ENCODE measurements around the gene POMGNT1. TPM values are rescaled to one million over a fixed set of nuclear protein-coding genes. Genes with fewer than 3 reads are reported as not detected.
"Not testable (repeated sequence)": the region's sequence is repeated elsewhere in the genome, so short reads cannot be mapped to it uniquely, and the experiment has no call there.

The POMGNT1 gene
- polyA plus RNA-seq, 1 donor (not counting 4 experiments of a cell fraction or from before 2014, with no cell fraction given): 49.6 TPM

DNA sequence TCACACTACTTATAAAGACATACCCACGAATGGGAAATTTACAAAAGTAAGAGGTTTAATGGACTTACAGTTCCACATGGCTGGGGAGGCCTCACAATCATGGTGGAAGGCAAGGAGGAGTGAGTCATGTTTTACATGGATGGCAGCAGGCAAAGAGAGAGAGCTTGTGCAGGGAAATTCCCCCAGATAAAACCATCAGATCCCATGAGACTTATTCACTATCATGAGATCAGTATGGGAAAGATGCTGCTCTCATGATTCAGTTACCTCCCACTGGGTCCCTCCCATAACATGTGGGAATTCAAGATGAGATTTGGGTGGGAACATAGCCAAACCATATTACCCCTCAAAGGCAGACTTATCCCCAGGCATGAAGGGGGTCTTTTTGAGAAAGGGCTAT, 40.6 kb upstream of the POMGNT1 start:
- DNase-seq (ENCODE audit: low read depth, low spot score); H3K27ac ChIP-seq (ENCODE audit: control insufficient read depth, insufficient read depth, low read length); H3K36me3 ChIP-seq (ENCODE audit: control insufficient read depth in 2 of 2, extremely low read depth in 1 of 2, insufficient read depth in 2 of 2, low read length in 2 of 2); H3K4me2 ChIP-seq (ENCODE audit: control insufficient read depth, extremely low read depth, insufficient read depth, low read depth, low read length); H3K9me3 ChIP-seq (ENCODE audit: control insufficient read depth, low read depth, low read length); H3K79me2 ChIP-seq (ENCODE audit: control insufficient read depth, insufficient read depth, low read length); H4K20me1 ChIP-seq (ENCODE audit: control insufficient read depth, extremely low read depth, insufficient read depth, low read length); H3K4me3 ChIP-seq (ENCODE audit: control insufficient read depth in 2 of 3, extremely low read depth in 1 of 3, insufficient read depth in 2 of 3, low read depth in 1 of 3, low read length in 3 of 3); dilution Hi-C loops (cut with MboI; ENCODE audit: extremely low pct_ligation_motif_present, low sequenced_read_pairs); H3K9me1 ChIP-seq (ENCODE audit: control insufficient read depth, extremely low read depth, insufficient read depth, low read length); H3K4me1 ChIP-seq (ENCODE audit: control insufficient read depth, extremely low read depth, insufficient read depth, low read length); FAIRE-seq; H2AFZ ChIP-seq (ENCODE audit: control insufficient read depth, low read length); H3K9ac ChIP-seq (ENCODE audit: control insufficient read depth, extremely low read depth, insufficient read depth, low read length); H3K27me3 ChIP-seq (ENCODE audit: control insufficient read depth, extremely low read depth, insufficient read depth, low read length): not testable (repeated sequence)

DNA sequence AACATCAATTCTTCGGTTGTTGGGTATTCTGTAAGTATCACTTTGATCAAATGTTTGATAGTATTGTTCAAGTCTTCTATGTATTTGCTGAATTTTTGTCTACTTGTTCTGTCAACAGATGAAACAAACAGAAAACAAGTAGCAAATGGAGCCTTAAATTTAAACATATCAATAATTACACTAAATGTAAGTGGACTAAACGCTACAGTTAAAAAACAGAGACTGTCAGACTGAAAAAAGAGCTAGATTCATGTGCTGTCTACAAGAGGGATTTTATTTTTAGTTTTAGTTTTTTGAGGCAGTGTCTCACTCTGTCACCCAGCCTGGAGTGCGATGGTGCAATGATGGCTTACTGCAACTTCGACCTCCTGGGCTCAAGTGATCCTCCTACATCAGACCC, 38.6 kb upstream of the POMGNT1 start:
- FAIRE-seq: no peak

DNA sequence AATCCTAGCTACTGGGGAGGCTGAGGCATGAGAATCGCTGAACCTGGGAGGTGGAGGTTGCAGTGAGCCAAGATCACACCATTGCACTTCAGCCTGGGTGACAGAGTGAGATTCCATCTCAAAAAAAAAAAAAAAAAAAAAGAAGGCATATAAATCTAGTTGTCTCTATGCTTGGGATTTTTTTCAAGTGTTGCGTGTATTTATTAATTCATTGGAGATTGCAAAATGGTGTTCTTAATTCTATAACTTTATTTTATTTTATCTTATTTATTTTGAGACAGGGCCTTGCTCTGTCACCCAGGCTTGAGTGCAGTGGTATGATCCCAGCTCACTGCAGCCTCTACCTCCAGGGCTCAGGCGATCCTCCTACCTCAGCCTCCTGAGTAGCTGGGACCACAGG, 33.0 kb upstream of the POMGNT1 start:
- H3K9me3 ChIP-seq (ENCODE audit: control insufficient read depth, low read depth, low read length); H4K20me1 ChIP-seq (ENCODE audit: control insufficient read depth, extremely low read depth, insufficient read depth, low read length); H3K4me1 ChIP-seq (ENCODE audit: control insufficient read depth, extremely low read depth, insufficient read depth, low read length); H3K27ac ChIP-seq (ENCODE audit: control insufficient read depth, insufficient read depth, low read length); FAIRE-seq; H3K9me1 ChIP-seq (ENCODE audit: control insufficient read depth, extremely low read depth, insufficient read depth, low read length); H3K79me2 ChIP-seq (ENCODE audit: control insufficient read depth, insufficient read depth, low read length); H3K4me2 ChIP-seq (ENCODE audit: control insufficient read depth, extremely low read depth, insufficient read depth, low read depth, low read length); H3K9ac ChIP-seq (ENCODE audit: control insufficient read depth, extremely low read depth, insufficient read depth, low read length); H3K4me3 ChIP-seq (ENCODE audit: control insufficient read depth in 2 of 3, extremely low read depth in 1 of 3, insufficient read depth in 2 of 3, low read depth in 1 of 3, low read length in 3 of 3); DNase-seq (ENCODE audit: low read depth, low spot score); H3K27me3 ChIP-seq (ENCODE audit: control insufficient read depth, extremely low read depth, insufficient read depth, low read length); dilution Hi-C loops (cut with MboI; ENCODE audit: extremely low pct_ligation_motif_present, low sequenced_read_pairs); H3K36me3 ChIP-seq (ENCODE audit: control insufficient read depth in 2 of 2, extremely low read depth in 1 of 2, insufficient read depth in 2 of 2, low read length in 2 of 2); H2AFZ ChIP-seq (ENCODE audit: control insufficient read depth, low read length): not testable (repeated sequence)

More for the DNA sequence above, 38.6 kb upstream of the POMGNT1 start:
- no peak overlapping the region for H3K4me3 ChIP-seq (ENCODE audit: control insufficient read depth in 2 of 3, extremely low read depth in 1 of 3, insufficient read depth in 2 of 3, low read depth in 1 of 3, low read length in 3 of 3)
- no peak for DNase-seq (ENCODE audit: low read depth, low spot score)
- no peak overlapping the region for H2AFZ ChIP-seq (ENCODE audit: control insufficient read depth, low read length)
- no peak overlapping the region for H3K4me2 ChIP-seq (ENCODE audit: control insufficient read depth, extremely low read depth, insufficient read depth, low read depth, low read length)
- TF ChIP-seq EZH2 (IDR thresholded peaks at IDR 0.05; ENCODE audit: low read length): no peak
- TF ChIP-seq, protein P1, sequence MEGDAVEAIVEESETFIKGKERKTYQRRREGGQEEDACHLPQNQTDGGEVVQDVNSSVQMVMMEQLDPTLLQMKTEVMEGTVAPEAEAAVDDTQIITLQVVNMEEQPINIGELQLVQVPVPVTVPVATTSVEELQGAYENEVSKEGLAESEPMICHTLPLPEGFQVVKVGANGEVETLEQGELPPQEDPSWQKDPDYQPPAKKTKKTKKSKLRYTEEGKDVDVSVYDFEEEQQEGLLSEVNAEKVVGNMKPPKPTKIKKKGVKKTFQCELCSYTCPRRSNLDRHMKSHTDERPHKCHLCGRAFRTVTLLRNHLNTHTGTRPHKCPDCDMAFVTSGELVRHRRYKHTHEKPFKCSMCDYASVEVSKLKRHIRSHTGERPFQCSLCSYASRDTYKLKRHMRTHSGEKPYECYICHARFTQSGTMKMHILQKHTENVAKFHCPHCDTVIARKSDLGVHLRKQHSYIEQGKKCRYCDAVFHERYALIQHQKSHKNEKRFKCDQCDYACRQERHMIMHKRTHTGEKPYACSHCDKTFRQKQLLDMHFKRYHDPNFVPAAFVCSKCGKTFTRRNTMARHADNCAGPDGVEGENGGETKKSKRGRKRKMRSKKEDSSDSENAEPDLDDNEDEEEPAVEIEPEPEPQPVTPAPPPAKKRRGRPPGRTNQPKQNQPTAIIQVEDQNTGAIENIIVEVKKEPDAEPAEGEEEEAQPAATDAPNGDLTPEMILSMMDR (optimal IDR thresholded peaks at IDR 0.05 in 1 of 3, IDR thresholded peaks at IDR 0.05 in 1 of 3, conservative IDR thresholded peaks at IDR 0.05 in 1 of 3; ENCODE audit: extremely low read depth in 1 of 3, insufficient read depth in 2 of 3, low read length in 3 of 3): no peak
- no peaks in the 10 kb centered on the region for H3K27me3 ChIP-seq (ENCODE audit: control insufficient read depth, extremely low read depth, insufficient read depth, low read length)
- no peaks in the 10 kb centered on the region for H3K9me1 ChIP-seq (ENCODE audit: control insufficient read depth, extremely low read depth, insufficient read depth, low read length)
- no peak overlapping the region for H3K9ac ChIP-seq (ENCODE audit: control insufficient read depth, extremely low read depth, insufficient read depth, low read length)
- no peaks in the 10 kb centered on the region for H3K4me1 ChIP-seq (ENCODE audit: control insufficient read depth, extremely low read depth, insufficient read depth, low read length)
- H4K20me1 ChIP-seq (ENCODE audit: control insufficient read depth, extremely low read depth, insufficient read depth, low read length): no peaks in the 10 kb centered on the region
- no peaks in the 10 kb centered on the region for H3K36me3 ChIP-seq (ENCODE audit: control insufficient read depth in 2 of 2, extremely low read depth in 1 of 2, insufficient read depth in 2 of 2, low read length in 2 of 2)
- no peaks in the 10 kb centered on the region for H3K79me2 ChIP-seq (ENCODE audit: control insufficient read depth, insufficient read depth, low read length)
- H3K27ac ChIP-seq (ENCODE audit: control insufficient read depth, insufficient read depth, low read length): no peak overlapping the region
- dilution Hi-C loops (cut with MboI; ENCODE audit: extremely low pct_ligation_motif_present, low sequenced_read_pairs): no loop called here
- no peaks in the 10 kb centered on the region for H3K9me3 ChIP-seq (ENCODE audit: control insufficient read depth, low read depth, low read length)
